MM.1S (cell line): ENCODE data around the gene ITGB3BP.

Source experiments
- DNase-seq: peaks from one replicate; pipeline ENCODE4 v3.0.0-alpha.2; 2015
- H2AFZ ChIP-seq: fragments of 300-600 bp; sonication (generic); 2 replicates; pipeline ENCODE4 v1.6.0; 2016; ENCODE audit warnings: antibody characterized with exemption, low read length
- H3F3A ChIP-seq: fragments of 300-600 bp; sonication (generic); 2 replicates; pipeline ENCODE4 v1.6.1; 2016; ENCODE audit warnings: mild to moderate bottlenecking, antibody characterized with exemption, low read length, moderate library complexity, mixed read lengths; ENCODE audit not compliant: insufficient read depth
- H3K27ac ChIP-seq: fragments of 300-600 bp; sonication (generic); 2 replicates; pipeline ENCODE4 v1.5.1; 2016; ENCODE audit warnings: mild to moderate bottlenecking, low read length
- H3K27me3 ChIP-seq: fragments of 300-600 bp; sonication (generic); replicated peaks from 2 replicates; pipeline ENCODE4 v1.6.0; 2016; ENCODE audit warnings: low read length; ENCODE audit not compliant: insufficient read depth
- H3K36me3 ChIP-seq: fragments of 300-600 bp; sonication (generic); replicated peaks from 2 replicates; pipeline ENCODE4 v1.6.1; 2016; ENCODE audit warnings: mild to moderate bottlenecking, low read length, mixed read lengths; ENCODE audit not compliant: insufficient read depth
- H3K4me1 ChIP-seq: fragments of 300-600 bp; sonication (generic); 2 replicates; pipeline ENCODE4 v1.6.1; 2016; ENCODE audit warnings: low read length, mixed read lengths
- H3K4me2 ChIP-seq: fragments of 300-600 bp; sonication (generic); 2 replicates; pipeline ENCODE4 v1.6.0; 2016; ENCODE audit warnings: low read depth, low read length
- H3K4me3 ChIP-seq: fragments of 300-600 bp; sonication (generic); 2 replicates; pipeline ENCODE4 v1.5.1; 2016; ENCODE audit warnings: low read length, mixed read lengths
- H3K79me2 ChIP-seq: fragments of 300-600 bp; sonication (generic); 2 replicates; pipeline ENCODE4 v1.6.1; 2016; ENCODE audit warnings: mixed run types, low read length, mixed read lengths
- H3K9ac ChIP-seq: fragments of 300-600 bp; sonication (generic); 2 replicates; pipeline ENCODE4 v1.6.1; 2016; ENCODE audit warnings: low read length, mixed read lengths
- H3K9me2 ChIP-seq: fragments of 300-600 bp; sonication (generic); replicated peaks from 2 replicates; pipeline ENCODE4 v1.6.1; 2016; ENCODE audit warnings: mild to moderate bottlenecking, low read length, mixed read lengths; ENCODE audit not compliant: insufficient read depth
- H3K9me3 ChIP-seq: fragments of 300-600 bp; sonication (generic); replicated peaks from 2 replicates; pipeline ENCODE4 v1.6.1; 2016; ENCODE audit warnings: mild to moderate bottlenecking, low read length, mixed read lengths; ENCODE audit not compliant: insufficient read depth
- H4K20me1 ChIP-seq: fragments of 300-600 bp; sonication (generic); 2 replicates; pipeline ENCODE4 v1.6.1; 2016; ENCODE audit warnings: mild to moderate bottlenecking, low read length, moderate library complexity, mixed read lengths; ENCODE audit not compliant: insufficient read depth
- EZH2 ChIP-seq: fragments of 300-600 bp; sonication (generic); optimal IDR thresholded peaks from 2 replicates; pipeline ENCODE3; 2017; ENCODE audit warnings: low read depth, mild to moderate bottlenecking, antibody characterized with exemption, low read length, mixed read lengths
- EZH2phosphoT487 ChIP-seq: fragments of 300-600 bp; sonication (generic); IDR thresholded peaks from 2 replicates; pipeline ENCODE4 v1.6.1; 2018; ENCODE audit warnings: antibody characterized with exemption, low read length
- TF ChIP-seq, protein P1 (sequence below): fragments of 300-600 bp; sonication (generic); IDR thresholded peaks from 2 replicates; pipeline ENCODE4 v1.5.1; 2016; ENCODE audit warnings: antibody characterized with exemption, low read length, mixed read lengths

The ITGB3BP gene

DNA sequence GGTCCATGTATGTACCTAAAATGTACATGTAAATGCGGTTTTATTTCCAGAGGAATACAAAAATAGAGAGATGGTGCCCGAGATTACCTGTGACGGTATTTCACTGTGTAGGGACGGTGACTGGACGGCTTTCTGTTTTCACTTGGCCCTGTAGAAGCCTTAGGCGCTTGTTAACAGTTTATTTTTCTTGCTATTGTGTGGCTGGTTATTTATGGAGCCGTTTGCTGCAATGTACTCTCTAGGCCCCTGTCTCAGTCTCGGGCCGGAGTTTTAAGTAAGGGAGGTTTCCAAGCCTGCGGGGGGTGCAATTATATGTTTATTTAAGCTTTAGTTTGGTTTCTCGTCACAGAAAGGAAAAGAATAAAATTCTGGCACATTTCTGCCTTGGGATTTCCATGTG is 713 bp upstream of the ITGB3BP start:
- no peaks in the 10 kb centered on the region for H4K20me1 ChIP-seq
- H3F3A ChIP-seq = peaks cover 29% of the 10 kb centered on the region
- H3K27ac ChIP-seq = peak overlapping the region; percentile 97
- TF ChIP-seq, protein P1, sequence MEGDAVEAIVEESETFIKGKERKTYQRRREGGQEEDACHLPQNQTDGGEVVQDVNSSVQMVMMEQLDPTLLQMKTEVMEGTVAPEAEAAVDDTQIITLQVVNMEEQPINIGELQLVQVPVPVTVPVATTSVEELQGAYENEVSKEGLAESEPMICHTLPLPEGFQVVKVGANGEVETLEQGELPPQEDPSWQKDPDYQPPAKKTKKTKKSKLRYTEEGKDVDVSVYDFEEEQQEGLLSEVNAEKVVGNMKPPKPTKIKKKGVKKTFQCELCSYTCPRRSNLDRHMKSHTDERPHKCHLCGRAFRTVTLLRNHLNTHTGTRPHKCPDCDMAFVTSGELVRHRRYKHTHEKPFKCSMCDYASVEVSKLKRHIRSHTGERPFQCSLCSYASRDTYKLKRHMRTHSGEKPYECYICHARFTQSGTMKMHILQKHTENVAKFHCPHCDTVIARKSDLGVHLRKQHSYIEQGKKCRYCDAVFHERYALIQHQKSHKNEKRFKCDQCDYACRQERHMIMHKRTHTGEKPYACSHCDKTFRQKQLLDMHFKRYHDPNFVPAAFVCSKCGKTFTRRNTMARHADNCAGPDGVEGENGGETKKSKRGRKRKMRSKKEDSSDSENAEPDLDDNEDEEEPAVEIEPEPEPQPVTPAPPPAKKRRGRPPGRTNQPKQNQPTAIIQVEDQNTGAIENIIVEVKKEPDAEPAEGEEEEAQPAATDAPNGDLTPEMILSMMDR = no peak
- TF ChIP-seq EZH2phosphoT487 (no peak), EZH2 (no peak)
- H2AFZ ChIP-seq = peak overlapping the region; percentile 25
- no peaks in the 10 kb centered on the region for H3K9me3 ChIP-seq
- H3K4me3 ChIP-seq = peak overlapping the region; percentile 87
- H3K36me3 ChIP-seq = no peaks in the 10 kb centered on the region
- no peak for DNase-seq
- peak overlapping the region; percentile 91 for H3K4me2 ChIP-seq
- peaks cover 15% of the 10 kb centered on the region for H3K4me1 ChIP-seq
- peak overlapping the region; percentile 94 for H3K9ac ChIP-seq
- H3K79me2 ChIP-seq = peaks cover 56% of the 10 kb centered on the region
- no peaks in the 10 kb centered on the region for H3K27me3 ChIP-seq
- no peaks in the 10 kb centered on the region for H3K9me2 ChIP-seq

DNA sequence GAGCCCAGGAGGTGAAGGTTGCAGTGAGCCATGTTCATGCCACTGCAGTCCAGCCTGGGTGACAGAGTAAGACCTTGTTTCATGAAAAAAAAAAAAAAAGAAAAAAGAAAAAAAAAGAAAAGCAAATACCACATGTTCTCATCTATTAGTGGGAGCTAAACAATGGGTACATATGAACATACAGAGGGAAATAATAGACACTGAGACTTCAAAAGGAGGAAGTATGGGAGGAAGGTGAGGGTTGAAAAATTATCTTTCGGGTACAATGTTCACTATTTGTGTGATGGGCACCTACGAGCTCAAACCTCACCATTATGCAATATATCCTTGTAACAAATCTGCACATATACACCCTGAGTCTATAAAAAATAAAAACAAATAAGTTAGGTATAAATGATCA is 6.4 kb downstream of the ITGB3BP start:
- H3K27me3 ChIP-seq = no peaks in the 10 kb centered on the region
- H3K9me3 ChIP-seq = no peaks in the 10 kb centered on the region
- no peak overlapping the region for H3K27ac ChIP-seq
- H4K20me1 ChIP-seq = no peaks in the 10 kb centered on the region
- H3K79me2 ChIP-seq = peaks cover 49% of the 10 kb centered on the region
- DNase-seq = no peak
- H3K4me3 ChIP-seq = no peak overlapping the region
- no peak for TF ChIP-seq EZH2
- TF ChIP-seq, protein P1 = no peak
- TF ChIP-seq EZH2phosphoT487 = no peak
- H3F3A ChIP-seq = no peaks in the 10 kb centered on the region
- no peaks in the 10 kb centered on the region for H3K36me3 ChIP-seq
- H3K4me2 ChIP-seq = no peak overlapping the region
- peaks cover 6% of the 10 kb centered on the region for H3K4me1 ChIP-seq
- H3K9ac ChIP-seq = no peak overlapping the region
- no peaks in the 10 kb centered on the region for H3K9me2 ChIP-seq
- no peak overlapping the region for H2AFZ ChIP-seq

GRCh38 chr1:63512584-63512983 is 10.4 kb downstream of the ITGB3BP start:
- no peaks in the 10 kb centered on the region for H3K9me3 ChIP-seq
- no peak overlapping the region for H3K9ac ChIP-seq
- TF ChIP-seq, protein P1 = no peak
- TF ChIP-seq EZH2 (no peak), EZH2phosphoT487 (no peak)
- H3K27ac ChIP-seq = no peak overlapping the region
- peaks cover 24% of the 10 kb centered on the region for H3K79me2 ChIP-seq
- no peak overlapping the region for H3K4me2 ChIP-seq
- no peaks in the 10 kb centered on the region for H3K9me2 ChIP-seq
- no peaks in the 10 kb centered on the region for H3F3A ChIP-seq
- no peaks in the 10 kb centered on the region for H3K27me3 ChIP-seq
- H4K20me1 ChIP-seq = no peaks in the 10 kb centered on the region
- no peak overlapping the region for H2AFZ ChIP-seq
- H3K4me1 ChIP-seq = no peaks in the 10 kb centered on the region
- DNase-seq = no peak
- H3K4me3 ChIP-seq = no peak overlapping the region
- peaks cover 13% of the 10 kb centered on the region; the same call in 1 of the 2 replicates for H3K36me3 ChIP-seq
